Measurements from ENCODE around the gene ZNF76.
A peak's percentile ranks its signal among the peaks of the same experiment; 100 is the strongest.

ZNF76 gene

GRCh38 chr6:35341557-35341956 lies 82.0 kb downstream of the ZNF76 start:
- TF ChIP-seq POLR2A (IDR thresholded peaks at IDR 0.05; ENCODE audit: extremely low read depth, insufficient read length) (no peak), CTCF (IDR thresholded peaks at IDR 0.05; ENCODE audit: low read depth, low read length) (no peak), MAX (IDR thresholded peaks at IDR 0.05; ENCODE audit: low read depth, low read length) (no peak), MYC (IDR thresholded peaks at IDR 0.05; ENCODE audit: low read depth, low read length) (no peak)
- no peak for DNase-seq (ENCODE audit: low read depth)
- no peak overlapping the region for H3K4me3 ChIP-seq (ENCODE audit: low read depth, low read length)

GRCh38 chr6:35342258-35343091 lies 82.9 kb downstream of the ZNF76 start, which contains the start of gene PPARD:
Gene PPARD (plus strand): TSS chr6:35342558. CDS start chr6:35411088, 68,530 bp downstream.
- peak within 1 kb of the TSS; percentile 59 for H3K4me3 ChIP-seq (ENCODE audit: low read depth, low read length)
- DNase-seq (ENCODE audit: low read depth), result peak; percentile 95
- TF ChIP-seq CTCF (IDR thresholded peaks at IDR 0.05; ENCODE audit: low read depth, low read length) (peak; percentile 91), MYC (IDR thresholded peaks at IDR 0.05; ENCODE audit: low read depth, low read length) (no peak; the same call in 1 of the 2 replicates), MAX (IDR thresholded peaks at IDR 0.05; ENCODE audit: low read depth, low read length) (0 out of 2 replicates have a peak, but pooled peaks have one; percentile 9), POLR2A (IDR thresholded peaks at IDR 0.05; ENCODE audit: extremely low read depth, insufficient read length) (no peak)

- TF ChIP-seq MAX (IDR thresholded peaks at IDR 0.05; ENCODE audit: low read depth, low read length) (no peak), POLR2A (IDR thresholded peaks at IDR 0.05; ENCODE audit: extremely low read depth, insufficient read length) (no peak), MYC (IDR thresholded peaks at IDR 0.05; ENCODE audit: low read depth, low read length) (no peak), CTCF (IDR thresholded peaks at IDR 0.05; ENCODE audit: low read depth, low read length) (no peak)
- H3K4me3 ChIP-seq (ENCODE audit: low read depth, low read length), result peak overlapping the region; percentile 59
- peak; percentile 85 for DNase-seq (ENCODE audit: low read depth)
Measured at GRCh38 chr6:35343092-35343834, 83.7 kb downstream of the ZNF76 start.

- peak overlapping the region; percentile 59 for H3K4me3 ChIP-seq (ENCODE audit: low read depth, low read length)
- DNase-seq (ENCODE audit: low read depth), result no peak
- no peak for TF ChIP-seq CTCF (IDR thresholded peaks at IDR 0.05; ENCODE audit: low read depth, low read length)
- TF ChIP-seq MAX (IDR thresholded peaks at IDR 0.05; ENCODE audit: low read depth, low read length), result no peak
- no peak for TF ChIP-seq POLR2A (IDR thresholded peaks at IDR 0.05; ENCODE audit: extremely low read depth, insufficient read length)
- no peak for TF ChIP-seq MYC (IDR thresholded peaks at IDR 0.05; ENCODE audit: low read depth, low read length)
Measured at GRCh38 chr6:35343835-35344550, 84.5 kb downstream of the ZNF76 start.

Measured in NB4 (cell line).